ENCODE measurements around the gene CPA5. TPM values are rescaled to one million over a fixed set of nuclear protein-coding genes. Genes with fewer than 3 reads are reported as not detected.

CPA5 gene
- total and polyA plus RNA-seq, 2 donors (not counting 3 experiments of a cell fraction or from before 2014, with no cell fraction given): not detected

DNA sequence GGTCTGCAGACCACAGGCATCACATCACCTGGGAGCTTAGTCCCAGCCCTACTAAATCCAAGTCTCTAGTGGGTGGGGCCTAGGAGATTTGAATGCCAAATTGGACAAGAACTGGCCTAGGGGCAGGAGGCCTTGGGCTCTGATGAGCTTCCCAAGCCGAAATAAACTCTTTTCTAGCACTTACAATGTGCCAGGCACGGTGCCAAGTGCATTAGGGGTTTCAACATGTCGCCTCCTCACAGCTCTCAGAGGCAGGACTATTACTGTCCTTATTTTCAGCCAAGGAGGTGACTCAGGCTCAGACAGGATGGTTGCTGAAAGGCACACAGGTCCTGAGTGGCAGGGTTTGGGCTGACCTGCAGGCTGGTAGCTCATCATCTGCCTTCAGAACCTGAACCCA lies 26.4 kb downstream of the CPA5 start:
- Histone ChIP-seq H3K36me3 (ENCODE audit: control insufficient read depth in 2 of 2, extremely low read depth in 1 of 2, insufficient read depth in 2 of 2, low read length in 2 of 2) (no peaks in the 10 kb centered on the region), H4K20me1 (replicated peaks; ENCODE audit: control insufficient read depth, extremely low read depth, insufficient read depth, low read length) (no peaks in the 10 kb centered on the region), H3K4me1 (ENCODE audit: control insufficient read depth, extremely low read depth, insufficient read depth, low read length) (peaks cover 25% of the 10 kb centered on the region), H3K27me3 (ENCODE audit: control insufficient read depth in 2 of 2, insufficient read depth in 2 of 2, low read length in 2 of 2) (no peaks in the 10 kb centered on the region), H2AFZ (ENCODE audit: low read depth, low read length) (no peak overlapping the region), H3K9ac (replicated peaks; ENCODE audit: extremely low read depth, insufficient read depth, low read length) (no peak overlapping the region), H3K27ac (ENCODE audit: insufficient read depth, low read depth, low read length) (no peak overlapping the region), H3K9me3 (replicated peaks; ENCODE audit: control insufficient read depth, insufficient read depth, low read length) (no peaks in the 10 kb centered on the region), H3K4me2 (ENCODE audit: insufficient read depth, low read length) (no peak overlapping the region), H3K79me2 (ENCODE audit: control insufficient read depth, insufficient read depth, low read length) (no peaks in the 10 kb centered on the region), H3K4me3 (replicated peaks in 1 of 3; ENCODE audit: insufficient read depth in 1 of 3, low read depth in 1 of 3, low read length in 3 of 3) (no peak overlapping the region), H3K9me1 (replicated peaks; ENCODE audit: control insufficient read depth, extremely low read depth, insufficient read depth, low read length) (no peaks in the 10 kb centered on the region)
- dilution Hi-C loops (cut with MboI; ENCODE audit: extremely low pct_ligation_motif_present, low sequenced_read_pairs): no loop called here
- FAIRE-seq: no peak
- CTCF ChIA-PET: no interaction called here
- POLR2A ChIA-PET: no interaction called here
- TF ChIP-seq POLR2AphosphoS5 (IDR thresholded peaks at IDR 0.05; ENCODE audit: insufficient read depth, low read depth, low read length): no peak
- TF ChIP-seq, protein P1, sequence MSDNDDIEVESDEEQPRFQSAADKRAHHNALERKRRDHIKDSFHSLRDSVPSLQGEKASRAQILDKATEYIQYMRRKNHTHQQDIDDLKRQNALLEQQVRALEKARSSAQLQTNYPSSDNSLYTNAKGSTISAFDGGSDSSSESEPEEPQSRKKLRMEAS (IDR thresholded peaks at IDR 0.05; ENCODE audit: insufficient read depth, insufficient read length): no peak
- DNase-seq (ENCODE audit: low read depth, low spot score): no peak
- intact Hi-C loops (cut with micrococcal nuclease): no loop called here
- BruUV-seq (replicated peaks): no TSS peak

DNA sequence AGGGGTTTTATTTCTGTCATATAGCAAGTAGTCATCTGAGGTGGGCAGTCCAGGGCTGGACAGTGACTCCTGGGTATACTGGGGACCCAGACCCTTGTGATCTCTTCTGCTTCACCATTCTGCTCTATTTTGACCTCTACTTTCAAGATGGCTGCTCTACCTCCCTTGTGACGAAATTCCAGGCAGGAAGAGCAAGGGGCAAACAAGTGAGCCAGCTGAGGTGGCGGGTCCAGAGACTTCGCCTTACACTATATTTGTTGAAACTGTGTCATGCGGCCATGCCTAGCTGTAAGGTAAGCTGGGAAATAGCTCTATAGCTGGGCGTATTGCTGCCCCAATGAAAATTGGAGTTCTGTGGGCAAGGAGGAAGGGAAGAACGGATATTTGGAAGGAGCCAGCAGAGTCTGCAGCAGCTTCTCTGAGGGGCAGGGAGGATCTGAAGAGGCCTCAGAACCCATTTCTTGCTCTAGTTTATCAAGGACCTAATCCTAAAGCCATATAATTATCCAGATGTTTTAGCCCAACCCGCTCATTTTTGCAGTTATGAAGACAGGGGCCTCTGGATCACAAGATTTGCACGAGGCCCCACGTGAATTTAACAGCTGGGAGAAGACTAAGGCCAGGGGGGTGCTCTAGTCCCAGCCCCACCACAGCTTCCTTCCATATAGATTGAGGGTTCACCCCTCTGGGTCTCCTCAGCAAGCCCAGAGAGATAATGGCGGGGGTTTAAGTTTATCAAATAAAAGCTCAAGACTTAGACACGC lies 28.0 kb downstream of the CPA5 start:
- no peaks in the 10 kb centered on the region for H3K79me2 ChIP-seq (ENCODE audit: control insufficient read depth, insufficient read depth, low read length)
- no peak overlapping the region for H3K4me3 ChIP-seq (replicated peaks in 1 of 3; ENCODE audit: insufficient read depth in 1 of 3, low read depth in 1 of 3, low read length in 3 of 3)
- no peaks in the 10 kb centered on the region for H3K36me3 ChIP-seq (ENCODE audit: control insufficient read depth in 2 of 2, extremely low read depth in 1 of 2, insufficient read depth in 2 of 2, low read length in 2 of 2)
- no TSS peak for BruUV-seq (replicated peaks)
- peak overlapping the region; percentile 88 for H2AFZ ChIP-seq (ENCODE audit: low read depth, low read length)
- peak overlapping the region; percentile 61 for H3K9ac ChIP-seq (replicated peaks; ENCODE audit: extremely low read depth, insufficient read depth, low read length)
- no peaks in the 10 kb centered on the region for H3K9me3 ChIP-seq (replicated peaks; ENCODE audit: control insufficient read depth, insufficient read depth, low read length)
- DNase-seq (ENCODE audit: low read depth, low spot score) (no peak), FAIRE-seq (no peak)
- POLR2A ChIA-PET: no interaction called here
- TF ChIP-seq GATA2 (IDR thresholded peaks at IDR 0.05; ENCODE audit: insufficient read depth, insufficient read length, low read depth, low read length): no peak
- TF ChIP-seq FOS (IDR thresholded peaks at IDR 0.05; ENCODE audit: borderline replicate concordance, insufficient read depth, low read length): no peak
- TF ChIP-seq JUN (IDR thresholded peaks at IDR 0.05; ENCODE audit: borderline replicate concordance, insufficient read depth, insufficient read length, low read depth): no peak
- TF ChIP-seq, protein P2, sequence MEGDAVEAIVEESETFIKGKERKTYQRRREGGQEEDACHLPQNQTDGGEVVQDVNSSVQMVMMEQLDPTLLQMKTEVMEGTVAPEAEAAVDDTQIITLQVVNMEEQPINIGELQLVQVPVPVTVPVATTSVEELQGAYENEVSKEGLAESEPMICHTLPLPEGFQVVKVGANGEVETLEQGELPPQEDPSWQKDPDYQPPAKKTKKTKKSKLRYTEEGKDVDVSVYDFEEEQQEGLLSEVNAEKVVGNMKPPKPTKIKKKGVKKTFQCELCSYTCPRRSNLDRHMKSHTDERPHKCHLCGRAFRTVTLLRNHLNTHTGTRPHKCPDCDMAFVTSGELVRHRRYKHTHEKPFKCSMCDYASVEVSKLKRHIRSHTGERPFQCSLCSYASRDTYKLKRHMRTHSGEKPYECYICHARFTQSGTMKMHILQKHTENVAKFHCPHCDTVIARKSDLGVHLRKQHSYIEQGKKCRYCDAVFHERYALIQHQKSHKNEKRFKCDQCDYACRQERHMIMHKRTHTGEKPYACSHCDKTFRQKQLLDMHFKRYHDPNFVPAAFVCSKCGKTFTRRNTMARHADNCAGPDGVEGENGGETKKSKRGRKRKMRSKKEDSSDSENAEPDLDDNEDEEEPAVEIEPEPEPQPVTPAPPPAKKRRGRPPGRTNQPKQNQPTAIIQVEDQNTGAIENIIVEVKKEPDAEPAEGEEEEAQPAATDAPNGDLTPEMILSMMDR (IDR thresholded peaks at IDR 0.05; ENCODE audit: extremely low read depth in 1 of 2, insufficient read depth in 1 of 2, low read depth in 1 of 2, low read length in 2 of 2): no peak
- TF ChIP-seq POLR2A (IDR thresholded peaks at IDR 0.05; ENCODE audit: low read depth, low read length): no peak
- TF ChIP-seq, protein P1 (IDR thresholded peaks at IDR 0.05; ENCODE audit: insufficient read depth, insufficient read length): no peak
- TF ChIP-seq EZH2 (IDR thresholded peaks at IDR 0.05; ENCODE audit: borderline replicate concordance, low read depth, low read length, severe bottlenecking): no peak
- TF ChIP-seq POLR2AphosphoS5 (IDR thresholded peaks at IDR 0.05; ENCODE audit: insufficient read depth, low read depth, low read length): no peak
- no peak for TF ChIP-seq MYC (IDR thresholded peaks at IDR 0.05; ENCODE audit: low read depth, low read length)
- H3K4me1 ChIP-seq (ENCODE audit: control insufficient read depth, extremely low read depth, insufficient read depth, low read length): peaks cover 25% of the 10 kb centered on the region
- peak overlapping the region; percentile 65 for H3K4me2 ChIP-seq (ENCODE audit: insufficient read depth, low read length)
- peak overlapping the region; percentile 95 for H3K27ac ChIP-seq (ENCODE audit: insufficient read depth, low read depth, low read length)
- CTCF ChIA-PET: interaction anchor here (0.7 to 0.9 kb wide), 2 partner anchors 11 to 15 kb away, joined by 3 read pairs; no protein-coding TSS in a partner anchor
- intact Hi-C loops (cut with micrococcal nuclease) (no loop called here), dilution Hi-C loops (cut with MboI; ENCODE audit: extremely low pct_ligation_motif_present, low sequenced_read_pairs) (no loop called here)
- H3K27me3 ChIP-seq (ENCODE audit: control insufficient read depth in 2 of 2, insufficient read depth in 2 of 2, low read length in 2 of 2): no peaks in the 10 kb centered on the region
- H4K20me1 ChIP-seq (replicated peaks; ENCODE audit: control insufficient read depth, extremely low read depth, insufficient read depth, low read length): no peaks in the 10 kb centered on the region
- H3K9me1 ChIP-seq (replicated peaks; ENCODE audit: control insufficient read depth, extremely low read depth, insufficient read depth, low read length): no peaks in the 10 kb centered on the region
